HG03342 (cell line): ENCODE results near the gene SPPL3.
"Not testable (repeated sequence)": the region's sequence is repeated elsewhere in the genome, so short reads cannot be mapped to it uniquely, and the experiment has no call there.

Experiments
- ATAC-seq: cut with Tn5 transposase; IDR thresholded peaks from one replicate; pipeline ENCODE4 v1.9.1; 2021; ENCODE audit warnings: mild to moderate bottlenecking, moderate library complexity; ENCODE audit not compliant: unreplicated experiment

SPPL3 gene

GRCh38 chr12:120904197-120904773 lies at the start of gene SPPL3:
TSS of gene SPPL3 (minus strand) at chr12:120904358. CDS start at chr12:120903867, 491 bp downstream.
- peak; percentile 66 for ATAC-seq

- no peak for ATAC-seq
These were observed 46.6 kb upstream of the SPPL3 start for GRCh38 chr12:120950807-120951206.

GRCh38 chr12:120950260-120950799 lies 46.2 kb upstream of the SPPL3 start:
- not testable (repeated sequence) for ATAC-seq

GRCh38 chr12:120945516-120945915 lies 41.4 kb upstream of the SPPL3 start:
- not testable (repeated sequence) for ATAC-seq

GRCh38 chr12:120944645-120945217 lies 40.6 kb upstream of the SPPL3 start:
- ATAC-seq = no peak

- no peak for ATAC-seq
These were observed 39.3 kb upstream of the SPPL3 start for GRCh38 chr12:120943482-120943881.

- no peak for ATAC-seq
These were observed 37.8 kb upstream of the SPPL3 start for GRCh38 chr12:120941846-120942405.

GRCh38 chr12:120941412-120941811 lies 37.3 kb upstream of the SPPL3 start:
- no peak for ATAC-seq

- no peak for ATAC-seq
These were observed 36.6 kb upstream of the SPPL3 start for GRCh38 chr12:120940799-120941198.

- no peak for ATAC-seq
These were observed 35.8 kb upstream of the SPPL3 start for GRCh38 chr12:120940006-120940405.

- no peak for ATAC-seq
These were observed 35.4 kb upstream of the SPPL3 start for GRCh38 chr12:120939523-120939922.

GRCh38 chr12:120938496-120938895 lies 34.3 kb upstream of the SPPL3 start:
- no peak for ATAC-seq

- ATAC-seq = no peak
These were observed 32.0 kb upstream of the SPPL3 start for GRCh38 chr12:120936197-120936596.

GRCh38 chr12:120933786-120934185 lies 29.6 kb upstream of the SPPL3 start:
- ATAC-seq = no peak

- no peak for ATAC-seq
These were observed 28.9 kb upstream of the SPPL3 start for GRCh38 chr12:120932956-120933526.

- no peak for ATAC-seq
These were observed 27.9 kb upstream of the SPPL3 start for GRCh38 chr12:120932058-120932457.

- ATAC-seq = no peak
These were observed 25.9 kb upstream of the SPPL3 start for GRCh38 chr12:120930032-120930431.

- no peak for ATAC-seq
These were observed 24.9 kb upstream of the SPPL3 start for GRCh38 chr12:120928864-120929652.

- no peak for ATAC-seq
These were observed 21.8 kb upstream of the SPPL3 start for GRCh38 chr12:120925740-120926563.

- ATAC-seq = no peak
These were observed 18.1 kb upstream of the SPPL3 start for GRCh38 chr12:120922279-120922678.
